Liver (tissue), 9 donors: ENCODE results near the gene TMC2. TPM values are rescaled to one million over a fixed set of nuclear protein-coding genes. Genes with fewer than 3 reads are reported as not detected.

Source experiments
- DNase-seq: peaks from one replicate; pipeline ENCODE4 v3.0.0-alpha.2; 2017; ENCODE audit warnings: low spot score
- H3K27ac ChIP-seq, 2 donors: one replicate each; pipeline ENCODE4 v1.7.0; 2013; ENCODE audit warnings: inconsistent platforms in 2 of 2, low read length in 2 of 2, control low read depth in 1 of 2, low read depth in 1 of 2, mild to moderate bottlenecking in 1 of 2
- H3K27me3 ChIP-seq, 4 donors: one replicate each; pipeline versions ENCODE4 v1.6.1 to v1.7.0; 2013; ENCODE audit warnings: low read length in 3 of 4, inconsistent platforms in 1 of 4, mild to moderate bottlenecking in 1 of 4, moderate library complexity in 1 of 4; ENCODE audit not compliant: control insufficient read depth in 4 of 4, insufficient read depth in 4 of 4
- H3K36me3 ChIP-seq, 4 donors: one replicate each; pipeline versions ENCODE4 v1.6.1 to v1.7.0; 2013; ENCODE audit warnings: low read length in 3 of 4, mild to moderate bottlenecking in 3 of 4, low read depth in 1 of 4, moderate library complexity in 1 of 4; ENCODE audit not compliant: control insufficient read depth in 4 of 4, insufficient read depth in 3 of 4
- H3K4me1 ChIP-seq, 4 donors: one replicate each; pipeline versions ENCODE4 v1.6.1 to v1.7.0; 2013; ENCODE audit warnings: low read length in 3 of 4, mild to moderate bottlenecking in 3 of 4, moderate library complexity in 1 of 4; ENCODE audit not compliant: control insufficient read depth in 4 of 4, insufficient read depth in 4 of 4
- H3K4me3 ChIP-seq, 3 donors: one replicate each; pipeline versions ENCODE4 v1.6.1 to v1.7.0; 2013; ENCODE audit warnings: low read length in 3 of 3, control low read depth in 1 of 3, low read depth in 1 of 3, mild to moderate bottlenecking in 1 of 3
- H3K9ac ChIP-seq, 2 donors: one replicate each; pipeline ENCODE4 v1.7.0; 2013; ENCODE audit warnings: low read length in 2 of 2, mild to moderate bottlenecking in 2 of 2, moderate library complexity in 2 of 2, control low read depth in 1 of 2, low read depth in 1 of 2
- H3K9me3 ChIP-seq, 4 donors: one replicate each; pipeline versions ENCODE4 v1.6.1 to v1.7.0; 2013; ENCODE audit warnings: low read length in 3 of 4; ENCODE audit not compliant: control insufficient read depth in 4 of 4
- ATF3 ChIP-seq: IDR thresholded peaks from 2 replicates; pipeline ENCODE4 v1.6.1; 2016; ENCODE audit warnings: antibody characterized with exemption
- EGR1 ChIP-seq, 2 donors: IDR thresholded peaks; 2 replicates each; pipeline ENCODE4 v1.6.1; 2016 to 2018; ENCODE audit warnings: antibody characterized with exemption in 2 of 2, low read depth in 2 of 2
- FOXA1 ChIP-seq: IDR thresholded peaks from 2 replicates; pipeline ENCODE4 v1.6.1; 2016; ENCODE audit warnings: antibody characterized with exemption
- HNF4A ChIP-seq, 2 donors: conservative IDR thresholded peaks; 2 replicates each; pipeline ENCODE4 v1.6.1; 2016; ENCODE audit warnings: antibody characterized with exemption in 2 of 2, mild to moderate bottlenecking in 2 of 2
- HNF4G ChIP-seq: IDR thresholded peaks from 2 replicates; pipeline ENCODE4 v1.6.1; 2016; ENCODE audit warnings: antibody characterized with exemption
- JUND ChIP-seq, 2 donors: IDR thresholded peaks; 2 replicates each; pipeline ENCODE4 v1.6.1; 2016; ENCODE audit warnings: antibody characterized with exemption in 2 of 2
- MAX ChIP-seq: IDR thresholded peaks from 2 replicates; pipeline ENCODE4 v1.6.1; 2016; ENCODE audit warnings: antibody characterized with exemption
- NR2F2 ChIP-seq: IDR thresholded peaks from 2 replicates; pipeline ENCODE4 v1.6.1; 2016; ENCODE audit warnings: antibody characterized with exemption
- RAD21 ChIP-seq, 2 donors: IDR thresholded peaks; 2 replicates each; pipeline ENCODE4 v1.6.1; 2016; ENCODE audit warnings: antibody characterized with exemption in 2 of 2, mild to moderate bottlenecking in 2 of 2
- RXRA ChIP-seq, 2 donors: IDR thresholded peaks; 2 replicates each; pipeline ENCODE4 v1.6.1; 2017 to 2018; ENCODE audit warnings: antibody characterized with exemption in 2 of 2, mild to moderate bottlenecking in 1 of 2
- SP1 ChIP-seq: IDR thresholded peaks from 2 replicates; pipeline ENCODE4 v1.6.1; 2018; ENCODE audit warnings: antibody characterized with exemption, mild to moderate bottlenecking
- YY1 ChIP-seq: IDR thresholded peaks from 2 replicates; pipeline ENCODE4 v1.6.1; 2016; ENCODE audit warnings: antibody characterized with exemption, mild to moderate bottlenecking
- ZBTB33 ChIP-seq: IDR thresholded peaks from 2 replicates; pipeline ENCODE4 v1.6.1; 2016; ENCODE audit warnings: antibody characterized with exemption
- WGBS: extraction: QIAGEN DNeasy Blood & Tissue Kit; methylation state at CpG from one replicate; pipeline ENCODE4 v1.1.7; 2013; 5-methylcytosine and 5-hydroxymethylcytosine counted together
- polyA plus RNA-seq, 2 donors: library from polyadenylated mRNA; stranded (reverse) in 1 of 2; unstranded in 1 of 2; fragments of 200-250 nt in 1 of 2; fragments of >200 nt in 1 of 2; fragmentation: Nextera tagmentation in 1 of 2; extraction: Ambion mirVana in 1 of 2; gene quantifications; one replicate each; pipeline versions ENCODE4 v1.2.1 to v1.2.3, GENCODE V29; 2013 to 2015
- total RNA-seq, 2 donors: library from RNA; depleted of rRNA; stranded (reverse); fragments of >200 nt; gene quantifications; one replicate each; pipeline ENCODE4 v1.2.3, GENCODE V29; 2014
- TF ChIP-seq, protein P1 (sequence below): IDR thresholded peaks from 2 replicates; pipeline ENCODE4 v1.6.1; 2016; ENCODE audit warnings: antibody characterized with exemption, mild to moderate bottlenecking
- TF ChIP-seq, protein P2 (sequence below): fragments of 150-350 bp; IDR thresholded peaks from 2 replicates; pipeline ENCODE4 v1.5.1; 2017; ENCODE audit warnings: improper control_type of control experiment, low read depth, low read length; ENCODE audit not compliant: missing input control
- donor health status: healthy.
- donor health status: healthy.
- donor health status: healthy.
- donor health status: healthy.
- donor health status: healthy.

TMC2 gene
- total and polyA plus RNA-seq, 4 donors, result not detected

- Histone ChIP-seq H3K9me3 (no peaks in the 10 kb centered on the region), H3K27me3 (no peaks in the 10 kb centered on the region), H3K4me1 (peaks cover 3 to 15% (median 9%) of the 10 kb centered on the region in 4 donors), H3K36me3 (no peaks in the 10 kb centered on the region), H3K4me3 (peak overlapping the region; percentile 66 to 84 (median 71)), H3K9ac (peak overlapping the region; percentile 76 to 93), H3K27ac (peak overlapping the region; percentile 59 to 77)
- 65% methylated on average over 9 of the region's 9 CpGs for WGBS
- TF ChIP-seq ATF3 (no peak), MAX (no peak), RAD21 (IDR thresholded peaks at IDR 0.05) (no peak), NR2F2 (no peak), EGR1 (IDR thresholded peaks at IDR 0.05; ENCODE audit: low read depth in 2 of 2) (no peak), FOXA1 (no peak), RXRA (IDR thresholded peaks at IDR 0.05) (no peak), HNF4A (conservative IDR thresholded peaks at IDR 0.05) (no peak)
- no peak for DNase-seq
Observed at GRCh38 chr20:2509468-2509781, 26.9 kb upstream of the TMC2 start.

GRCh38 chr20:2509794-2510193 is 26.6 kb upstream of the TMC2 start:
- H3K4me3 ChIP-seq, result no peak overlapping the region
- no peak overlapping the region for H3K27ac ChIP-seq
- peaks cover 3 to 15% (median 9%) of the 10 kb centered on the region in 4 donors for H3K4me1 ChIP-seq
- H3K9me3 ChIP-seq, result no peaks in the 10 kb centered on the region
- WGBS, result 91% methylated on average over 3 of the region's 3 CpGs
- no peak overlapping the region for H3K9ac ChIP-seq
- no peaks in the 10 kb centered on the region for H3K36me3 ChIP-seq
- no peak for DNase-seq
- TF ChIP-seq FOXA1 (no peak), JUND (IDR thresholded peaks at IDR 0.05) (no peak), SP1 (no peak), ZBTB33 (no peak), YY1 (no peak), HNF4G (no peak), EGR1 (IDR thresholded peaks at IDR 0.05; ENCODE audit: low read depth in 2 of 2) (no peak)
- TF ChIP-seq, protein P1, sequence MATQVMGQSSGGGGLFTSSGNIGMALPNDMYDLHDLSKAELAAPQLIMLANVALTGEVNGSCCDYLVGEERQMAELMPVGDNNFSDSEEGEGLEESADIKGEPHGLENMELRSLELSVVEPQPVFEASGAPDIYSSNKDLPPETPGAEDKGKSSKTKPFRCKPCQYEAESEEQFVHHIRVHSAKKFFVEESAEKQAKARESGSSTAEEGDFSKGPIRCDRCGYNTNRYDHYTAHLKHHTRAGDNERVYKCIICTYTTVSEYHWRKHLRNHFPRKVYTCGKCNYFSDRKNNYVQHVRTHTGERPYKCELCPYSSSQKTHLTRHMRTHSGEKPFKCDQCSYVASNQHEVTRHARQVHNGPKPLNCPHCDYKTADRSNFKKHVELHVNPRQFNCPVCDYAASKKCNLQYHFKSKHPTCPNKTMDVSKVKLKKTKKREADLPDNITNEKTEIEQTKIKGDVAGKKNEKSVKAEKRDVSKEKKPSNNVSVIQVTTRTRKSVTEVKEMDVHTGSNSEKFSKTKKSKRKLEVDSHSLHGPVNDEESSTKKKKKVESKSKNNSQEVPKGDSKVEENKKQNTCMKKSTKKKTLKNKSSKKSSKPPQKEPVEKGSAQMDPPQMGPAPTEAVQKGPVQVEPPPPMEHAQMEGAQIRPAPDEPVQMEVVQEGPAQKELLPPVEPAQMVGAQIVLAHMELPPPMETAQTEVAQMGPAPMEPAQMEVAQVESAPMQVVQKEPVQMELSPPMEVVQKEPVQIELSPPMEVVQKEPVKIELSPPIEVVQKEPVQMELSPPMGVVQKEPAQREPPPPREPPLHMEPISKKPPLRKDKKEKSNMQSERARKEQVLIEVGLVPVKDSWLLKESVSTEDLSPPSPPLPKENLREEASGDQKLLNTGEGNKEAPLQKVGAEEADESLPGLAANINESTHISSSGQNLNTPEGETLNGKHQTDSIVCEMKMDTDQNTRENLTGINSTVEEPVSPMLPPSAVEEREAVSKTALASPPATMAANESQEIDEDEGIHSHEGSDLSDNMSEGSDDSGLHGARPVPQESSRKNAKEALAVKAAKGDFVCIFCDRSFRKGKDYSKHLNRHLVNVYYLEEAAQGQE, result no peak
- TF ChIP-seq, protein P2, sequence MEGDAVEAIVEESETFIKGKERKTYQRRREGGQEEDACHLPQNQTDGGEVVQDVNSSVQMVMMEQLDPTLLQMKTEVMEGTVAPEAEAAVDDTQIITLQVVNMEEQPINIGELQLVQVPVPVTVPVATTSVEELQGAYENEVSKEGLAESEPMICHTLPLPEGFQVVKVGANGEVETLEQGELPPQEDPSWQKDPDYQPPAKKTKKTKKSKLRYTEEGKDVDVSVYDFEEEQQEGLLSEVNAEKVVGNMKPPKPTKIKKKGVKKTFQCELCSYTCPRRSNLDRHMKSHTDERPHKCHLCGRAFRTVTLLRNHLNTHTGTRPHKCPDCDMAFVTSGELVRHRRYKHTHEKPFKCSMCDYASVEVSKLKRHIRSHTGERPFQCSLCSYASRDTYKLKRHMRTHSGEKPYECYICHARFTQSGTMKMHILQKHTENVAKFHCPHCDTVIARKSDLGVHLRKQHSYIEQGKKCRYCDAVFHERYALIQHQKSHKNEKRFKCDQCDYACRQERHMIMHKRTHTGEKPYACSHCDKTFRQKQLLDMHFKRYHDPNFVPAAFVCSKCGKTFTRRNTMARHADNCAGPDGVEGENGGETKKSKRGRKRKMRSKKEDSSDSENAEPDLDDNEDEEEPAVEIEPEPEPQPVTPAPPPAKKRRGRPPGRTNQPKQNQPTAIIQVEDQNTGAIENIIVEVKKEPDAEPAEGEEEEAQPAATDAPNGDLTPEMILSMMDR, result no peak
- no peaks in the 10 kb centered on the region for H3K27me3 ChIP-seq
